Measurements from ENCODE around the gene WARS2.

The WARS2 gene

GRCh38 chr1:118985640-118986554 is 154.6 kb downstream of the WARS2 start:
- no peak for TF ChIP-seq Cebpa-rat (IDR thresholded peaks at IDR 0.05)
- H3K4me3 ChIP-seq: no peak overlapping the region
- peaks cover 0 to 30% (median 11%) of the 10 kb centered on the region in 11 experiments; a peak in 11 of 22 replicates for H3K27me3 ChIP-seq
- peaks cover 59 to 69% (median 66%) of the 10 kb centered on the region in 11 experiments for H3K9me3 ChIP-seq (replicated peaks in 1 of 11)
- H3K4me2 ChIP-seq: no peak overlapping the region
- no peaks in the 10 kb centered on the region; a peak in 1 of 22 replicates for H3K36me3 ChIP-seq
- H3K4me1 ChIP-seq: peaks cover 14 to 20% (median 17%) of the 10 kb centered on the region in 10 experiments
- H3K9ac ChIP-seq: no peak overlapping the region
- no peaks in the 10 kb centered on the region for H4K20me1 ChIP-seq
- H3K27ac ChIP-seq: no peak overlapping the region

- Histone ChIP-seq H3K27me3 (peaks cover 0 to 30% (median 9%) of the 10 kb centered on the region in 11 experiments; a peak in 11 of 22 replicates), H3K4me3 (no peak overlapping the region), H3K4me2 (no peak overlapping the region), H3K27ac (no peak overlapping the region), H3K4me1 (peaks cover 6 to 11% (median 8%) of the 10 kb centered on the region in 10 experiments), H3K9me3 (replicated peaks in 1 of 11) (peaks cover 61 to 72% (median 69%) of the 10 kb centered on the region in 11 experiments), H4K20me1 (no peaks in the 10 kb centered on the region), H3K36me3 (no peaks in the 10 kb centered on the region; a peak in 1 of 22 replicates), H3K9ac (no peak overlapping the region)
- TF ChIP-seq Cebpa-rat (IDR thresholded peaks at IDR 0.05): no peak
These were observed 155.5 kb downstream of the WARS2 start for GRCh38 chr1:118984722-118985639.

GRCh38 chr1:118984086-118984721 is 156.2 kb downstream of the WARS2 start:
- H3K9ac ChIP-seq: no peak overlapping the region
- H3K27ac ChIP-seq: no peak overlapping the region
- no peak overlapping the region for H3K4me2 ChIP-seq
- no peaks in the 10 kb centered on the region for H4K20me1 ChIP-seq
- no peak for TF ChIP-seq Cebpa-rat (IDR thresholded peaks at IDR 0.05)
- H3K4me3 ChIP-seq: no peak overlapping the region
- peaks cover 0 to 3% (median 0%) of the 10 kb centered on the region in 10 experiments; a peak in 5 of 20 replicates for H3K4me1 ChIP-seq
- no peaks in the 10 kb centered on the region; a peak in 1 of 22 replicates for H3K36me3 ChIP-seq
- peaks cover 68 to 79% (median 77%) of the 10 kb centered on the region in 11 experiments for H3K9me3 ChIP-seq (replicated peaks in 1 of 11)
- peaks cover 0 to 30% (median 6%) of the 10 kb centered on the region in 11 experiments; a peak in 8 of 22 replicates for H3K27me3 ChIP-seq

- Histone ChIP-seq H3K27ac (no peak overlapping the region), H3K36me3 (no peaks in the 10 kb centered on the region; a peak in 1 of 22 replicates), H4K20me1 (no peaks in the 10 kb centered on the region), H3K4me3 (no peak overlapping the region), H3K27me3 (peaks cover 0 to 30% (median 6%) of the 10 kb centered on the region in 11 experiments; a peak in 8 of 22 replicates), H3K9me3 (replicated peaks in 1 of 11) (peaks cover 64 to 73% (median 71%) of the 10 kb centered on the region in 11 experiments), H3K9ac (no peak overlapping the region), H3K4me2 (no peak overlapping the region), H3K4me1 (no peaks in the 10 kb centered on the region)
- no peak for TF ChIP-seq Cebpa-rat (IDR thresholded peaks at IDR 0.05)
These were observed 156.9 kb downstream of the WARS2 start for GRCh38 chr1:118983558-118984041.

GRCh38 chr1:118982821-118983557 is 157.5 kb downstream of the WARS2 start:
- Histone ChIP-seq H3K27ac (no peak overlapping the region), H3K27me3 (peaks cover 0 to 30% (median 6%) of the 10 kb centered on the region in 11 experiments; a peak in 8 of 22 replicates), H3K9ac (no peak overlapping the region), H3K4me1 (no peaks in the 10 kb centered on the region), H3K4me3 (no peak overlapping the region), H3K36me3 (no peaks in the 10 kb centered on the region; a peak in 1 of 22 replicates), H4K20me1 (no peaks in the 10 kb centered on the region), H3K9me3 (replicated peaks in 1 of 11) (peaks cover 58 to 67% (median 65%) of the 10 kb centered on the region in 11 experiments), H3K4me2 (no peak overlapping the region)
- no peak for TF ChIP-seq Cebpa-rat (IDR thresholded peaks at IDR 0.05)

GRCh38 chr1:118982266-118982665 is 158.2 kb downstream of the WARS2 start:
- H3K9me3 ChIP-seq (replicated peaks in 1 of 11): peaks cover 51 to 60% (median 58%) of the 10 kb centered on the region in 11 experiments
- H3K9ac ChIP-seq: no peak overlapping the region
- no peak overlapping the region for H3K4me3 ChIP-seq
- H3K4me2 ChIP-seq: no peak overlapping the region
- H4K20me1 ChIP-seq: no peaks in the 10 kb centered on the region
- TF ChIP-seq Cebpa-rat (IDR thresholded peaks at IDR 0.05): no peak
- H3K36me3 ChIP-seq: no peaks in the 10 kb centered on the region; a peak in 1 of 22 replicates
- no peak overlapping the region for H3K27ac ChIP-seq
- no peaks in the 10 kb centered on the region for H3K4me1 ChIP-seq
- peaks cover 0 to 25% (median 6%) of the 10 kb centered on the region in 11 experiments; a peak in 8 of 22 replicates for H3K27me3 ChIP-seq

- Histone ChIP-seq H3K36me3 (no peaks in the 10 kb centered on the region; a peak in 1 of 22 replicates), H3K27ac (no peak overlapping the region), H3K4me3 (no peak overlapping the region), H3K4me1 (no peaks in the 10 kb centered on the region), H3K9me3 (replicated peaks in 1 of 11) (peaks cover 43 to 51% (median 49%) of the 10 kb centered on the region in 11 experiments), H3K27me3 (peaks cover 0 to 16% (median 6%) of the 10 kb centered on the region in 11 experiments; a peak in 8 of 22 replicates), H4K20me1 (no peaks in the 10 kb centered on the region), H3K4me2 (no peak overlapping the region), H3K9ac (no peak overlapping the region)
- TF ChIP-seq Cebpa-rat (IDR thresholded peaks at IDR 0.05): no peak
These were observed 159.0 kb downstream of the WARS2 start for GRCh38 chr1:118981436-118981835.

Data from BLaER1 treated with 17β-estradiol and CSF1 and Interleukin-3, amounts not matched to agents 10 nM and 100 nM (cell line).